HS-27A (cell line): ENCODE data around the gene ZCCHC8.
A peak's percentile ranks its signal among the peaks of the same experiment; 100 is the strongest.
"Not testable (repeated sequence)": the region's sequence is repeated elsewhere in the genome, so short reads cannot be mapped to it uniquely, and the experiment has no call there.

Experiments
- DNase-seq: peaks from one replicate; pipeline ENCODE4 v3.0.0-alpha.2; 2012; ENCODE audit warnings: low read depth, missing footprints

The ZCCHC8 gene

GRCh38 chr12:122471324-122472226 lies 29.2 kb downstream of the ZCCHC8 start:
- peak; percentile 39 for DNase-seq

GRCh38 chr12:122470576-122470975 lies 30.2 kb downstream of the ZCCHC8 start:
- not testable (repeated sequence) for DNase-seq

- not testable (repeated sequence) for DNase-seq
These were observed 30.9 kb downstream of the ZCCHC8 start for GRCh38 chr12:122469856-122470255.

- no peak for DNase-seq
These were observed 32.7 kb downstream of the ZCCHC8 start for GRCh38 chr12:122467983-122468382.

- DNase-seq = peak; percentile 90
These were observed 36.3 kb downstream of the ZCCHC8 start for GRCh38 chr12:122464317-122465042.

GRCh38 chr12:122460641-122461040 lies 40.1 kb downstream of the ZCCHC8 start:
- DNase-seq = no peak

GRCh38 chr12:122460061-122460460 lies 40.7 kb downstream of the ZCCHC8 start:
- DNase-seq = no peak

GRCh38 chr12:122459211-122459610 lies 41.5 kb downstream of the ZCCHC8 start:
- DNase-seq = no peak

- no peak for DNase-seq
These were observed 42.4 kb downstream of the ZCCHC8 start for GRCh38 chr12:122458105-122459035.

GRCh38 chr12:122457627-122458026 lies 43.1 kb downstream of the ZCCHC8 start:
- DNase-seq = no peak

- no peak for DNase-seq
These were observed 46.0 kb downstream of the ZCCHC8 start for GRCh38 chr12:122454739-122455138.

- DNase-seq = no peak
These were observed 46.4 kb downstream of the ZCCHC8 start for GRCh38 chr12:122454250-122454721.

GRCh38 chr12:122452701-122453285 lies 47.9 kb downstream of the ZCCHC8 start:
- DNase-seq = no peak

- DNase-seq = peak; percentile 55
These were observed 51.4 kb downstream of the ZCCHC8 start for GRCh38 chr12:122449317-122449716.

- DNase-seq = not testable (repeated sequence)
These were observed 52.9 kb downstream of the ZCCHC8 start for GRCh38 chr12:122447825-122448224.

GRCh38 chr12:122446390-122446789 lies 54.3 kb downstream of the ZCCHC8 start:
- DNase-seq = not testable (repeated sequence)

- not testable (repeated sequence) for DNase-seq
These were observed 56.7 kb downstream of the ZCCHC8 start for GRCh38 chr12:122444071-122444470.

- not testable (repeated sequence) for DNase-seq
These were observed 61.9 kb downstream of the ZCCHC8 start for GRCh38 chr12:122438822-122439221.

- DNase-seq = no peak
These were observed 63.0 kb downstream of the ZCCHC8 start for GRCh38 chr12:122437656-122438121.

GRCh38 chr12:122435186-122435585 lies 65.5 kb downstream of the ZCCHC8 start:
- DNase-seq = no peak

- not testable (repeated sequence) for DNase-seq
These were observed 71.7 kb downstream of the ZCCHC8 start for GRCh38 chr12:122429043-122429442.
